Measurements from ENCODE around the gene B9D2.

B9D2 gene

DNA sequence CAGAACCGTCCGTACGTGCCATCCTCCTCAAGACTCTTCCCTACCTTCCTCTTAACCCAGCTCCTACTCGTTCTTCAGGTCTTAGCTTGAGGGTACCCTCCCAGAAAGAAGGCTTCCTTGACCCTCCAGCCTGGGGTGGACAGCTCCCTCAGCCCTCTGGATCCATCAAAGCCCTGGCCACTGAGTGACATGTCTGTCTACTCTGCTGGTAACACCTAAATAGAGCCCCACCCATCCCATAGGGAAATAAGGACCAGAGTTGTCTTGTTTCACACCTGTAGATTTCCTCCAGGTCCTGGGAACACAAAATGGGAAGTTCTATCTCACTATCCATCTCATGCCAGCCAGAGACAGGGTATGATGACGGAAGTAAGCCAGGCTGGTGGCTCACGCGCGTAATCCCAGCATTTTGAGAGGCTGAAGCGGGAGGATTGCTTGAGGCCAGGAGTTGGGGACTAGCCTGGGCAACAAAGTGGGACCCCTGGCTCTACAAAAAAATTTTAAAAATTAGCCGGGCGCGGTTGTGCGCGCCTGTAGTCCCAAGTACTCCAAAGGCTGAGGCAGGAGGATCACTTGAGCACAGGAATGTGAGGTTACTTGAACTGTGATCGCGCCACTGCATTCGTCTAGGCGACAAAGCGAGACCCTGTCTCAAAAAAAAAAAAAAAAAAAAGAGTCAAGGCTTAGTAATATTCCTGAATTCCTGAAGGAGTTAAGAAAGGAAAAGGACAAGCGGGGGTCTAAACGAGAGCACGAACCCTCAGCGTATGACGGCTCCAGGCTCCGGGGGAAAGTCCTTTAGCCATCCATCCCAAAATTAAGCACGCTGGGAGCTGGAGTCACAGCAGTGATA, 54.5 kb downstream of the B9D2 start:
- peak; percentile 36 for ATAC-seq
- TF ChIP-seq ZNF8 (CRISPR knock-in tag; IDR thresholded peaks at IDR 0.05) (no peak), CSDC2 (CRISPR knock-in tag; IDR thresholded peaks at IDR 0.05) (no peak), ISL1 (CRISPR knock-in tag; IDR thresholded peaks at IDR 0.05) (no peak), ZFP3 (CRISPR knock-in tag; IDR thresholded peaks at IDR 0.05) (no peak), SNAI2 (CRISPR knock-in tag; IDR thresholded peaks at IDR 0.05) (no peak), TCF4 (CRISPR knock-in tag; IDR thresholded peaks at IDR 0.05; ENCODE audit: borderline replicate concordance) (no peak), BACH2 (CRISPR knock-in tag; IDR thresholded peaks at IDR 0.05; ENCODE audit: borderline replicate concordance) (no peak), ARNTL (CRISPR knock-in tag; IDR thresholded peaks at IDR 0.05; ENCODE audit: borderline replicate concordance, low read depth) (no peak), ZFP30 (CRISPR knock-in tag; IDR thresholded peaks at IDR 0.05) (no peak), OSR1 (CRISPR knock-in tag; IDR thresholded peaks at IDR 0.05) (no peak)
- TF ChIP-seq, protein P1, sequence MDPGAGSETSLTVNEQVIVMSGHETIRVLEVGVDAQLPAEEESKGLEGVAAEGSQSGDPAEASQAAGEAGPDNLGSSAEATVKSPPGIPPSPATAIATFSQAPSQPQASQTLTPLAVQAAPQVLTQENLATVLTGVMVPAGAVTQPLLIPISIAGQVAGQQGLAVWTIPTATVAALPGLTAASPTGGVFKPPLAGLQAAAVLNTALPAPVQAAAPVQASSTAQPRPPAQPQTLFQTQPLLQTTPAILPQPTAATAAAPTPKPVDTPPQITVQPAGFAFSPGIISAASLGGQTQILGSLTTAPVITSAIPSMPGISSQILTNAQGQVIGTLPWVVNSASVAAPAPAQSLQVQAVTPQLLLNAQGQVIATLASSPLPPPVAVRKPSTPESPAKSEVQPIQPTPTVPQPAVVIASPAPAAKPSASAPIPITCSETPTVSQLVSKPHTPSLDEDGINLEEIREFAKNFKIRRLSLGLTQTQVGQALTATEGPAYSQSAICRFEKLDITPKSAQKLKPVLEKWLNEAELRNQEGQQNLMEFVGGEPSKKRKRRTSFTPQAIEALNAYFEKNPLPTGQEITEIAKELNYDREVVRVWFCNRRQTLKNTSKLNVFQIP (CRISPR knock-in tag; IDR thresholded peaks at IDR 0.05; ENCODE audit: borderline replicate concordance, low read depth): no peak

GRCh38 chr19:41308450-41309179, 55.3 kb downstream of the B9D2 start:
- TF ChIP-seq ISL1 (CRISPR knock-in tag; IDR thresholded peaks at IDR 0.05) (no peak), OSR1 (CRISPR knock-in tag; IDR thresholded peaks at IDR 0.05) (no peak), ZNF8 (CRISPR knock-in tag; IDR thresholded peaks at IDR 0.05) (no peak), PPARA (CRISPR knock-in tag; IDR thresholded peaks at IDR 0.05; ENCODE audit: borderline replicate concordance) (no peak), ZFP30 (CRISPR knock-in tag; IDR thresholded peaks at IDR 0.05) (no peak), PATZ1 (CRISPR knock-in tag; IDR thresholded peaks at IDR 0.05; ENCODE audit: borderline replicate concordance) (no peak), SNAI2 (CRISPR knock-in tag; IDR thresholded peaks at IDR 0.05) (no peak), TSHZ2 (CRISPR knock-in tag; IDR thresholded peaks at IDR 0.05) (no peak), BACH2 (CRISPR knock-in tag; IDR thresholded peaks at IDR 0.05; ENCODE audit: borderline replicate concordance) (no peak)
- TF ChIP-seq, protein P1 (CRISPR knock-in tag; IDR thresholded peaks at IDR 0.05; ENCODE audit: borderline replicate concordance, low read depth): no peak
- peak; percentile 69 for ATAC-seq

DNA sequence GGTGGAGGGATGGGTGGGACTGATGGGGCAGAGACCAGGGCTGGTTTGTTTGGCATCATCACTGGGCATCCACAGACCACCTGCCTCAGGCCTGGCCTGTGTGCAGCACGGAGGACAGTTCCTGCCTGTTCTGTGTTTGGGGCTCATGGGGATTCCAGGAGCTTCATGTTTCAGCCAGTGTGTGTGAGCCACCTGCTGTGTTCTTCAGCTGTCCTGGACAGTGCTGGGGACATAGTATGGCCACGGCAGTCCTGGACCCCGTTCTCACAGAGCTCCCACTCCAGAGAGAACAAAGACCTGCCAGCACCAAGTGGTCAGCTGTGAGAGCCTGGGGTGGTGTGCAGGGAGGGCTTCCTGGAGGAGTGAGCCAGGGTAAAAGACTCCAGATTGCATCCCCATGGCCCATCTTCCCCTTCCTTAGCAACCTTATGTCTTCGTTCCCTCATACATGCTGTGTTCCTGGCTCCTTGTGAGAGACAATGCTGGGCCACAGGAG, 55.9 kb downstream of the B9D2 start:
- ATAC-seq: peak; percentile 1
- TF ChIP-seq CREB5 (CRISPR knock-in tag; IDR thresholded peaks at IDR 0.05; ENCODE audit: low read depth): no peak
- TF ChIP-seq ISL1 (CRISPR knock-in tag; IDR thresholded peaks at IDR 0.05): no peak
- no peak for TF ChIP-seq SNAI2 (CRISPR knock-in tag; IDR thresholded peaks at IDR 0.05)
- TF ChIP-seq RARB (CRISPR knock-in tag; IDR thresholded peaks at IDR 0.05): no peak
- TF ChIP-seq OSR1 (CRISPR knock-in tag; IDR thresholded peaks at IDR 0.05): no peak
- TF ChIP-seq CSRNP3 (CRISPR knock-in tag; IDR thresholded peaks at IDR 0.05): no peak
- TF ChIP-seq ZFP3 (CRISPR knock-in tag; IDR thresholded peaks at IDR 0.05): no peak
- TF ChIP-seq, protein P1 (CRISPR knock-in tag; IDR thresholded peaks at IDR 0.05; ENCODE audit: borderline replicate concordance, low read depth): no peak

All from SK-N-SH treated with all-trans-retinoic acid at 6 μM for 48 hours (cell line).